Measurements from ENCODE around the gene BABAM1.

GRCh38 chr19:17312189-17313113, 45.2 kb downstream of the BABAM1 start:
- no peak for TF ChIP-seq CTCF (IDR thresholded peaks at IDR 0.05)
- no peak for TF ChIP-seq POLR2A (IDR thresholded peaks at IDR 0.05)

All from uterus (tissue), 2 donors.